Amniotic epithelial cell (primary cell): ENCODE results near the gene C11orf58.

Experiments used
- DNase-seq: peaks from one replicate; pipeline ENCODE4 v3.0.0-alpha.2; 2010; ENCODE audit warnings: low read depth

Gene C11orf58

DNA sequence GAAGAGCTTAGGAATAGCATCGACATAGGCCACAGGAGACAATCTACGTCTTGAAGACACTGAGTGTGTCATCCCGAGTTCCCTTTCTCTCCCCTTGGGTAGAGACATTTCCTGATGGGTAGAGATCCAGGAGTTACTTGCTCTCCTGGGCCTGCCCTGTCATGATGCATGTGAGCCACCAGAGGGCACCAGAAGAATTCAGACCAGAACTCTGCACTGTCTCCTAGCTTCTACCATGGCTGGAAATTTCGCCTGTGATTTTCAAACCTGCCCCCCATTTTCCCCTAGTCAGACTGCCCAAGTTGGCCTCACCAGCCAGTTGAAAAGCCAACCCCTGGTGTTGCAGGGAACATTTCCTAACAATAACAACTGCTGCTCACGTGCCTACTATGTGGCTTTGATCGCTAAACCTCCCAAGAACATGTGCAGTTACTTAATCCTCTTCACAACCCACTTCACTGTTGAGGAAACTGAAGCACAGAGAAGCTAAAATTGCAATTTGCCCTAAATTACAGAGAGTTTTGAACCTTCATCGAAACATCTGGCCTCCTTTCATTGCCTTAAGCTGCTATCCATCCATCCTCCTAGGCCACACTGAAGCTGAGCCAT, 47.2 kb downstream of the C11orf58 start:
- peak; percentile 75 for DNase-seq

DNA sequence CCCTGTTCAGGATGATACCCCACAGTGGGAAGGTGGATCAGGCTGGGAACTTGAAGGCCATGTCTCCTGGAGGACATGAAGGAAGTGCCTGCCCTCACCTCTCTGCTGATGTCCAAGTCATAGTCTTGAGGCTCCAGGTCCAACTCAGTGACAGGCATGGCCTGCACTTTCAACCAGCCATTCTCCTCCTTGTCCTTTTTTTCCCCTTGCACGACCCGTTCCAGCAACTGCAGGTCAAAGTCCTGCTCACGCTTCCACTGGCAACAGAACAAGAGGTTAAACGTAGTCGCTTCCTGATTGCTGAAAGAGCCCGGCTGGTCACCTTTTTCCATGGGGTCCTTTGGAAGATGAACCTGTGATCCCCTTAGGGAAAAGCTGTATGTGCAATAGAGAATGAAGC, 47.7 kb downstream of the C11orf58 start:
- DNase-seq = no peak

DNA sequence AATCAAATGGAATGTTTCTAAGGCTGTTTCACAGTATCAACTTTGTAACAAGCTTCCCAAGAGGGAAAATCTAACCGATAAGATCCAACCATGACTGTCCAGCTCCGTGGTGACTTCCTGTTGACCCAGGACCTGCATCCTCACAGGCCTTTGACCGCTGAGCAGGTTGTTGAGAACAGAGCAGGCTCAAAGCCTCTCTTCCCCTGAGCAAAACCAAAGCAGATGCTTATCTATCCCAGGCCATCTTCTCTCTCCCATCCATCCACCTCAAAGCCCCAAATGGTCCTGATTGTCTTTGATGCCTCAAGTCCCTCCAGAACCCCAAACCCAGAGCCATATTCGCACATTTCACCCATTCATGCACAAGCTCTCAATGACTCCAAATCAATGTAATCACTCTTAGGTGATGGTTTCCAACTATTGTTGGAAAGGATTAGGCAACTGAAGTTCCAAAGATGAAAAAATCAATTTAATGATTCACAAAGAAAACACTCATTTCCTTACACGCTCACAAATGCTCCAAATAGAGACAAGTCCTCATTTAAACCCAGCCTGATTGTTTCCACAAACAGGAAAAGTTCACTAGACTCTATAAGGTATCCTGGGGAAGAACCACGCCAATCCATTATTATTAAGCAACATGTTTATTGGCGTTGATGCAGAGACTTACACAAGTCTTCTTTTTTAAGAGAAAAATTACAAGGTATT, 48.7 kb downstream of the C11orf58 start:
- DNase-seq = no peak

DNA sequence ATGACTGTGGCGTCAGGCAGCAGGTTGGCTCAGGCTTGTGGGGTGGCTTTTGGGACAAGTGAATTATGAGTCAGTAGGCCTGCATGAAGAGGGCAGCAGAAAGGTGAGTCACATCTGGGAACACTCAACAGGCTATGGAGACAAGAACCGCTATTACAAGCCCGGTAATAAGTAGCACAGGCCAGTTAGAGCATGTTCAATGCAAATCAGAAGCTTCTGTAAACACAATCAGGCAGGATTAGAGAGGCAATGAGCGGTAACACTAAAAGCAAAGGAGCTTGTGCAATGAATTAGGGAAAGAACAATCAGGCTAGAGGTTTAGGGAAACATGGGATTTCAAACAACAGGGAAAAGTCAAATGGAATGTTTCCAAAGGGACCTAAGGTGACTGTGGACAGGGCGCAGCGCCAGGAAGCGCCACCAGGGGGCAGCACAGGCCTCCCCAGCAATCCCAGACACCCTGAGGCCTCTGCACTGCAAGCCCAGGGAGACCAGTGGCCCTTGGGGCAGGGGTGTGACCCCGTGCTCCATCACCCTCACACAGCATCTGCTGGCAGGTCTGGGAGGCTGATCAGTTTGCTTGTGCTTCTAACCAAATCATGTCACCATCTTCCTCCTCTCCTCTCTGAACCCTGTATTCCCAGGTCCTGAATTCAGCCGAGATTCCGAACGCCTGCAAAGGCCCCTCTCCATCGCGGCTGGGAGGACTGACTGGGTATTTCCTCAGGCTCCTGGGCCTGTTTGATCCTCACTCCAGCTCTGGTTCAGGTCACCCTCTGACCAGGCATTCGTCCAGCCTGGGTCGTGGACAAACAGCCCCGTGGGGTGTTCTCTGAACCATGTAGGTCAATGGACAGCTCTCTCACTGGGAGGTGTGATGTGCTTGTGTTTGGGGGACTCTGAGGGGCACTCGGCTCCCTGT, 50.0 kb downstream of the C11orf58 start:
- DNase-seq = peak; percentile 53

DNA sequence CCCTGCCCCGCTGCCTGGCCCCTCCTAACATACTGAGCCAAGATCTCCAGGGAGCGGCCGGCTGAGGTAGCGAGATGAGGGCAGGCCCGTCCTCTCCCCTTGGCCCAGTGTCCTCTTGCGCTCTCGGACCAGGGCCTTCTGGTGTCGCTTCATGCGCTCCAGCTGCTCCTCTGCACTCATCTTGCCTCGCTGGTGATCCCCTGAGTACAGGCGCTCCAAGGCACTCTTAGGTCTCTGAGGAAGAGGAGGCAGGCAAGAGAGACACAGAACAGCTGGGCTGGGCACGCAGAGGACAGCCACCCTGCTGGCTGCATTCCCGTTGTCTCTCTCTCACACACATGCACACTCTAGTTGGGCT, 50.6 kb downstream of the C11orf58 start:
- DNase-seq = no peak

DNA sequence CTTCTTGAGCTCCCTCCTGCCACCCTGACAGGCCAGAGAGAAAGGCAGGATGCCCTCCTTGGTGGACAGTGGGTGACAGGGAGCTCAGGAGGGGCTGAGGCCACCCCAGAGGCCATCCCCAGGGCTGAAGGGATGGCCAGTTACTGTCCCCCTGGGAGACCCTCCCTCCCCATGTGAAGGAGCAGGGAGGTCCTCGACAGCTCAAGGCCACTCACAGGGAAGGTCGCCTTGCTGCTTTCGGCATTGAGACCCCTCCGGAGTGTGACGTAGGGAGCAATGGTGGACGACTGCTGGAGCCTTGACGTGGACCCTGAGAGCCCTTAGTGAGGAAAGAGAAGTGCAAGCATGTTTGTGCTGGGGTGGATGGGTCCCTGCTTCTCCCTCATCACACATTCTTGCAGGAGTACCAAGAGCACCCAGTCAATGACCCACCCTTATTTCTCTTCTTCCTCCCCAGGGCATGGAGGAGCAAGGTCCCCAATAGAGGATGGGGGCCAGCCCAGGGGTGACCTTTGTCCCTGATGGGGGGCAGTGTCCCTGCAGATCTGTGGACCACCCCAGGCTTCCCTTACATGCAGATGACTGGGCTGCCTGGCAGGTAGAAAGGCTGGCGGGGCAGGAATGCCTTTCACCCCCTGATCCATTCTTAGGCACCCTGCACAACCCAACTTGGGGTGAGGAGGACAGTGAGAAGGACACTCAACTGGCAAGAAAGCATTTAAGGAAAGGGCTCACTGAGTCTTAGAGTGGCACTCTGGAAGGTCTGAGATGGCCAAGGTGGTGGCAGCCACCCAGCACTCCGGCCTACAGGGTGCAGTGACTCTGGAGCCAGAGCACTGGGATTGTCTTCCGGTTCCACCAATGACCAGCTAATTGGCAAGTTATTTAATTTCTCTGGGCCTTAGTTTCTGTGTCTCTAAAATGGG, 51.4 kb downstream of the C11orf58 start:
- no peak for DNase-seq

DNA sequence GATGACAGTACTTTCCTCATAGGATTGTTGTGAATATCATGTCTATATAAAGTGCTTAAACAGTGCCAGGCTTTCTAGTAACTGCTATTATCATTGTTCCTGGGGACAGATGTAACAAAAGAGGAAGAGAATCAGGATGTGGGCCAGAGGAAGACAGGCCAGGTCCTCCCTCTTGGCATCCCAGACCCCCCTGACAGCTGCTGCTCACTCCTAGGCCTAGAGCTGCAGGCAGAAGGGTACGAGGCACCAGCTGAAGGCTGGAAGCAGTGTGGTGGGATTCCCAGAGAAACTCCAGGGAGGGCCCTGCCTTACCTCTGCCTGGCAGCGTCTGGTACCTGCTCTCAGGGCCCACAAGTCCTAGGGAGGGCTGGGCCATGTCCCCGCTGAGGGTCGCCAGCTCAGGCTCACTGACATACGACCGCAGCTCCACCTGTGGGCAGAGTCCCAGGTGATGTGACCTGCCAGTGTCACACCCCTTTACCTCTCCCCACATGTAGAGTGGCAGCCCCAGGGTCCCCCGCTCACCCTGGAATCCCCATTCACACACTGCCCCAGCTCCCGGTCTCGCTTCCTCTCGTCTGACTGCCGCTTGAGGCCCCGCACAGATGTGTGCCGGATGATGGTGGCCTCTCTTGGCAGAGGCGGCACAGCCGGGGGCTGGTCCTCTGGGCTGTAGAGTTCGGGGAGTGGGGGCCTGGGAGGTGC, 52.2 kb downstream of the C11orf58 start:
- DNase-seq = no peak

DNA sequence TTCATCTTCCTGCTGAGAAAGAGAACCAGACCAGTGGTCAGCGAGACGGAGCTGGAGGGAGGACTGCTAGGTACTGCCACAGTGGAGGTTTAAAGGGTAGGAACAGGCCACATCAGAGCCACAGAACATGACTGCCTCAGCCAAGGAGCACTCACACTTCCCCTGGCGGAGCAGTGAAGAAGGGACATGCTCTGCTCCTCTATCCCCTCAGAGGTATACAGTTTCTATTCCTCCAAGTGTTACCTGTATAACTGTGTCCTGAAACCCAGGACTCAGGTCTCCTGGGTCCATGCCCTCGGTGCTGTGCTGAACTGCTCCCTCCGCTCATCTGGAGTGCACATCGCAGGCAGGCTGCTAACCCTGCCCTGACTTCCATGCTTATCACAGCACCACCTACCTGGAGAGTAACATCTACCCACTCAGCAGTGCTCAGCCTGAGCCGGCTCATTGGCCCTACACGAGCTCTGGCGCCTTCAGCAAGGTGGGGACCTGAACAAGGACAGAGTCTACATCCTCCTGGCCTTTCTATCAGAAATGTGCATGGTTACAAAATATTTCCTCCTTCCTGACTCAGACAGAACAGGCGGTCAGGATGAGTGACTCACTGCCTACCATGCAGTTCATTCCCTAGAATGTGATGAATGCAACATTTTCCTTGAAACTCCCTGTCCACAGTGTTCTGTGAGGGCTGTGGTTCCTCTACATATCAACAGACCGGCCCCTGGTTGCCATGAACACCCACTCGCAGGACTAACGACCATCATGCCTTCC, 52.9 kb downstream of the C11orf58 start:
- DNase-seq = peak; percentile 98

DNA sequence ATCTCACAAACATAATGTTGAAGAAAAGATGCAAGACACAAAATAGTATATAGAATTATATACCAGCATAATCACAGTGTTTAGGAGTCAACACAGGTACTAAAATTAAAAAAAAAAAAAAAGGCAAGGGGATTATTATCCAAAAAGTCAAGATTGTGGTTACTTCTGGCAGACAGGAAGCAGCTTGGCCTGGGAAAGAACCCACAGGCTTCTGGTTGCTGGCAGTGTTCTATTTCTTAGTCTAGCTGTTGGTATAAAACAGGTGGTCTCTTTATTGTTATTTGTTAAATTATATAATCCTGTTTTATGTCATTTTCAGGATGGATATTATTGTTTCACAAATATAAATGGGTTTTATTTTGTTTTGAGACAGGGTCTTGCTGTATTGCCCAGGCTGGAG, 54.0 kb downstream of the C11orf58 start:
- DNase-seq = peak; percentile 45

DNA sequence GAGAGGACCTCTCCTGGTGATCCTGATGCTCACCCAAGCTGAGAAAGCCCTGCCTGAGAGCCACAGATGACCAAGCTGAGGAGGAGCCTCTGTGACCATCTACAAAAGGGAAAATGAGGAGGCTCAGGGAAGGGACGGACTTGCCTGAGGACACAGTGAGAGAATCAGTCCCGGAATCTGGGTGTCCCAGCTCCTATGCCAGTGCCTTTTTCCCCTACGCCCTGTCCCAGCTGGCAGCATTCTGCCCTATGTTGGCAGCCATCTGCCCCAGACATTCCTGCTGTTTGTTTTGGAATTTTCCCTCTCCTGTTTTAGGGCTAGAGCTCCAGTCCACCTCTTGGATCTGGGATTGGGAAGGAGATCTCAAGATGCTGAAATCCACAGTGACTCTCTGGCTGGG, 54.6 kb downstream of the C11orf58 start:
- DNase-seq = no peak

DNA sequence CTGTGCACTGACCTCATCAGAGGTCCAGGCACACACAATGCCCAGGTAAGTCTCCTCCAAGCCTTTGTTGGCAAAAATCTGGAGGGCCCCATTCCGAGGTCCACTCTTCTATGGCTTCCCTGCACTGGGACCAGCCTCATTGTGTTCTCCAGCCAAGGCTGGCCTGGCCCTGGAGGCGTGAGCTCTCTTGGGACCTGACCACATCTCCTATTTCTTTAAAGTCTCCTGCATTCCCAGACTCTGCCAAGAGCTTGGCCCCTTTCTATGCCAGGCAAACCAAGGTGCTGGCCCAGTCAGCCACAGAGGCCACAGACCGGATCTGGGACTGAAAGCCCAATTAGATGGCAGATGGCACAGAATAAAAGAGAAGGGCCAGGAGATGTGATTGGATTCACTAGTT, 55.1 kb downstream of the C11orf58 start:
- DNase-seq = no peak

DNA sequence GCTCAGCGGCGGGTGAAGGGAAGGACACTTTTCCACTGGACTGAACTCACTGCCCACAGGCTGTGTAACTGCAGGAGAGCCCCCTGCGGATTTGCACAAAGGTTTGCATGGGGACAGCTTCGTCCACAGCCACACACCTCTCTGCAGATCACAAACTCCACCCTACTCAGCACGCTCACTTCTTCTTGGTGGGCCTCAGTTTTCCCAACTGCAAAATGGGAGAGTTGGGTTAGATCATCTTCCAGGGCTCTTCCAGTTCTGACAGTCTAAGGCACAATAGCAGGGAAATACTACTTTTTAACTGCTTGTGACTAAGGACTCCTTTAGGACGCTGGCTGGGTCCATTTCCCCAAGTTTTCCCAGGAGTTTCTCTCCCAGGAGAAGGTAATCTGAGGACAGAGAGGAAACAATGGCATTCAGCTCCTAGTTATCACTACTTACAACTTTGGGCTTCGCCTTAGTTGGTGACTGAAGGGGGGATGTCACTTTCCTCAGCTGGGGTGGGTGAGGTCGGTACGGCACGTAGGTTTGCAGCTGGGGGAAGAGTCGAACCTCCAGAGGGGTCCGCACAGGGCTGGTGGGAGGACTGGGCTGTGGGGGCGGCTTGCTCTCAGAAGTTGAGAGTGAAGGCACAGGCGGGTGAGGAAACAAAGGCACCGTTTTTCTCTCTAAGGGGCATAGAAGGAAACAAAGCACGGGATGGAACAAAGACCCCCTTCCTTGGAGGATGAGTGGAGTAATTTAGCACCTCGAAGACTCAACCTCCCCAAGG, 55.8 kb downstream of the C11orf58 start:
- DNase-seq = no peak

DNA sequence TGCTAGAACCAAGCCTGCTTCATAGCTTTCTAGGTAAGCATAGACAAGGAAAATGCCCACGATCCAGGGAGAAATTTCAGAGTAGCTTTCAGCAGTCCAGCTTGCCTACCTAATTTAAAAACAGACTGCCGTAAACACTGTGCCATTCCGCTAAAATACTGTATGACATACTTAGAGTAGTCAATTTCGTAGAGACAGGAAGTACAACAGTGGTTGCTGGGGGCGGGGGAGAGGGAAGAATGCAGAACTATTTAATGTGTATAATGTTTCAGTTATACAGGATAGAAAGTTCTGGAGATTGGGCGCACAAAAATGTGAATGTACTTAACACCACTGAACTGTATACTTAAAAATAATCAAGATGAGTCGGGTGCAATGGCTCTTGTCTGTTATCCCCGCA, 56.7 kb downstream of the C11orf58 start:
- DNase-seq = no peak

DNA sequence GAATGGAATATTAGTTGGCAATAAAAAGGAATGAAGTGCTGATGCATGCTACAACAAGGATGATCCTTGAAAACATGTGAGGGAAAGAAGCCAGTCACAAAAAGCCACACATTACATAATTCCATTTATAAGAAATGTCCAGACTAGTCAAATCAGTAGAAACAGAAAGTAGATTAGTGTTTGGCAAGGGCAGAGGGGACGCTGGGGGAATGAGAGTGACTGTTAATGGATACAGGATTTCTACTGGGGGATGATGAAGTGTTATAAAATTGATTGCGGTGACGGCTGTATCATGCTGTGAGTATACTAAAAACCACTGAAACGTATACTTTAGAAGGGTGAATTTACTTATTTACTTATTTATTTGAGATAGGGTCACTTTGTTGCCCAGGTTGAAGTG, 57.9 kb downstream of the C11orf58 start:
- no peak for DNase-seq

DNA sequence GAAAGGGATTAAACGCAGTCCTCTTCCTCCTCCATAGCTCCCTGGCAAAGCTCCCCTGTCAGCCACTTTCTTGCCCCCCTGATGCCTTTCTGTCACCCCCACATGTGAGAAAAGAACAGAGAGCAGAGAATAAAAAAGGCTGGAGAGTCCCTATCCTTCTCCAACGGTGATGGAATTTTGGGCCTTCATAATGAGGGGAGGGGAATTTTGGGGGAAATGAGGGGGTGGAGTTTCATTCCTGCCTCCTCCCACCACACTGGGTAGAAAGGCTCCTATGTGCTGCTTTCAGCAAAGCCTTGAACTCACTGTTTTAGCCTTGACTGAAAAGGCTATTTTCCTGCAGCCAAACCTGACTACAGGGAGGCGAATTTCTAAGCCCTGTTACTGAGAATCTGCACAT, 59.3 kb downstream of the C11orf58 start:
- DNase-seq = no peak

DNA sequence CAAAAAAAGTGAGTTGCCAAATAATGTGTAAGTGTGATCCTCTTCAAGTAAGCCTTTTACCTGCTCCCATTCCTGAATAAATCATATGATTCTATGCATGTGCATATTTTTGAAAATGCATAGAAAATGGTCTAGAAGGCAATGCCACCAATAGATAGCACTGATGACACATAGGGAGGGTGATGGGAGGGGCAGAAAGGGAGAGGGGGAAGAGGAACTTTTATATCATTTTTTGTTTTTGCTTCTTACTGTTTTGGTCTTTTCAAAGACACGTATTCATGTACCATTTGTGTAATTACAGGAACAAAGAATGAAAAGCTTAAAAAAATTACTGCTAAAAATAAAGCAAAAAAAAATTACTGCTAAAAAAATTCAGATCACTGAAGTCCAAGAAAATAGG, 60.8 kb downstream of the C11orf58 start:
- no peak for DNase-seq

DNA sequence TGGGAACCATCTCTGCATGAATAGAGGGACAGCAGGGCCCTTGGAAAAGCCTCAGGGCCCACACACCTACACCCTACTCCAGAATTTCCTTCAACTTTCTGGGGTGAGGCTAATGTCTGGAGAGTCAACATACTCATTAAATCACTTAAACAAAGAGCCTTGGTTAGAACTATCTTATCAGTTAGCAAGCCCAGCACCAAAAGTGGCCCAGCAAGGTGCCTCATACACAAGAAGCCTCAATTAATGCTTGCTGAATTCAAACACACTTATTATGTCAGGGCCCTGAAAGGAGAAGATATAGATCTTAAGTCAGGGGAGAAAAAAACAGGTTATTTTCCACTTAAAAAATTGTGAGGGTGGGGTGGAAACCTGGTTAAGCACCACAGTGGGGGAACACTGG, 61.4 kb downstream of the C11orf58 start:
- DNase-seq = no peak

DNA sequence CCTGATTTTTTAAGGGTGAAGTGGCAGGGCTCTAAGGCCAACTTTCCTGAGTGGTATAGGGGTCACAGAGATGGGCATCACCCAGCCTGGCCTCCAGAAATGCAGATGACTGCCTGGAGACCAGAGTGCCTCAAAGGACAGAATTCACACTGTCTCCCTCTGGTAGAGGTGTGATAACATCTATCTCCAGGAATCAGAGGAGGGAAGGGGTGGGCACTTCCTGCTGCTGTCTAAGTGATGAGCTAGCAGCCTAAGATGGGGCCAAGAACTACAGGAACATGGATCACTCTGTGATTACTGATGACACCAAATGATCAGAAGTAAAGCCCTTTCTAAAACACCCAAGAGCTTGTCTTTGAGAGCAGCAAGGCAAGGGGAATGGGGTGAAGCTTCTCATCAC, 61.9 kb downstream of the C11orf58 start:
- no peak for DNase-seq

DNA sequence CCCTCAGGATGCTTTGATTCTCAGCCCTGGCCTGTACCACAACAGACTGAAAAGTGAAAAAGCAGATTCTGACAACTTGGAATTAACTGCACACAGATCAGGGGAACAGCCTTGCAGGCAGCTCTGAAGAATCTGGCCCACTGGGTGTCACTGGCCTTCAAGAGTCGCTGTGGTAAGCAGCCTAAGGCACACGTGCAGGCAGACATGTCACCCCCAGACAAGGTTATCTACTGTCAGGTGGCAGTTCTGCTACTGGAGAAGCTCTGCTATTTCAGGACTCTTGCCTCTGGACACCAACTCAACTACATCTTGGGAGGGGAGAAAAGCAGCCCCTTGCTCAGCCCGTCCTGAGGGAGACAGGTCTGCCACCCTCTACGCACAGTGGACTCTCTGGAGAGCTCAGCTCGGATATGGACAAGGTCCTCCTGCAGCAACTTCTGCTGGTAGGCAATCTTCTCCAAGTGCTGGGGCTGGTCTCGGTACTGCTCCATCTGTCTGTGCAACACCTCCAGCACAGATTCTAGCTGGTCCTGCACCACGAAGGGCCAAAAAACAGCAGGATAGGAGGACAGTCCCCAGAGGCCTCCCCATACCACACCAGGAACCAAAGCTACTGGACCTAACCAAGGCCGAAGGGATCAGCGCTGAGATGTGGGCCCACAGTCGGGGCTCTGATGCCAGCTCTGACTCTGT, 63.0 kb downstream of the C11orf58 start:
- no peak for DNase-seq
